SK-N-SH (cell line): Measurements from ENCODE around the gene TPD52L2. TPM values are rescaled to one million over a fixed set of nuclear protein-coding genes. Genes with fewer than 3 reads are reported as not detected.

Experiments
- CTCF ChIA-PET: fragments of 300-600, 350-600 bp; formaldehyde crosslinking; extraction: SDS; loops from one replicate; lab custom pipeline; 2021; lab: Yijun Ruan, JAX
- POLR2A ChIA-PET: fragments of 350-600 bp; sonication (Branson Sonifier 250); formaldehyde crosslinking; extraction: SDS; loops from one replicate; lab custom pipeline; 2020; ENCODE audit warnings: antibody characterized with exemption, inconsistent platforms; lab: Yijun Ruan, JAX
- DNase-seq: peaks from one replicate; pipeline ENCODE4 v3.0.0; 2012
- H2AFZ ChIP-seq: fragments of 200-600 bp; sonication (generic); 2 replicates; pipeline ENCODE4 v1.8.1; 2016; ENCODE audit warnings: antibody characterized with exemption, mild to moderate bottlenecking, low read depth
- H3F3A ChIP-seq: fragments of 200-600 bp; sonication (generic); replicated peaks from 2 replicates; pipeline ENCODE3; 2016; ENCODE audit warnings: antibody characterized with exemption, mild to moderate bottlenecking; ENCODE audit not compliant: insufficient read depth
- H3K27ac ChIP-seq, 2 experiments: fragments of 200-500 bp in 1 of 2; fragments of 200-600 bp in 1 of 2; sonication (Bioruptor generic) in 1 of 2; sonication (generic), shearing (Covaris generic) in 1 of 2; 2 replicates each; pipeline versions ENCODE4 v1.5.1 to v1.6.1; 2014 to 2016; ENCODE audit warnings: low read depth in 2 of 2, inconsistent platforms in 1 of 2, low read length in 1 of 2, mild to moderate bottlenecking in 1 of 2, mixed read lengths in 1 of 2
- H3K27me3 ChIP-seq: fragments of 200-600 bp; sonication (generic), shearing (Covaris generic); 2 replicates; pipeline ENCODE4 v1.6.1; 2016; ENCODE audit warnings: mixed run types; ENCODE audit not compliant: insufficient read depth
- H3K36me3 ChIP-seq, 2 experiments: fragments of 200-500 bp in 1 of 2; fragments of 200-600 bp in 1 of 2; sonication (Bioruptor generic) in 1 of 2; sonication (generic) in 1 of 2; replicated peaks in 1 of 2; 2 replicates each; pipeline versions ENCODE3 to v1.5.1; 2014 to 2016; ENCODE audit warnings: low read length in 1 of 2, mild to moderate bottlenecking in 1 of 2; ENCODE audit not compliant: insufficient read depth in 2 of 2, control insufficient read depth in 1 of 2
- H3K4me1 ChIP-seq, 2 experiments: fragments of 200-500 bp in 1 of 2; fragments of 200-600 bp in 1 of 2; sonication (Bioruptor generic) in 1 of 2; sonication (generic), shearing (Covaris generic) in 1 of 2; 2 replicates each; pipeline versions ENCODE4 v1.5.1 to v1.6.1; 2014 to 2016; ENCODE audit warnings: low read depth in 1 of 2, low read length in 1 of 2, mixed run types in 1 of 2; ENCODE audit not compliant: insufficient read depth in 2 of 2, control insufficient read depth in 1 of 2
- H3K4me2 ChIP-seq: fragments of 200-600 bp; sonication (generic), shearing (Covaris generic); 2 replicates; pipeline ENCODE4 v1.6.1; 2017; ENCODE audit warnings: mixed run types
- H3K4me3 ChIP-seq, 2 experiments: fragments of 200-500 bp in 1 of 2; fragments of 200-600 bp in 1 of 2; sonication (Bioruptor generic) in 1 of 2; sonication (generic), shearing (Covaris generic) in 1 of 2; 2 replicates each; pipeline versions ENCODE4 v1.5.1 to v1.8.1; 2014 to 2016; ENCODE audit warnings: low read depth in 2 of 2, inconsistent platforms in 1 of 2, low read length in 1 of 2, mild to moderate bottlenecking in 1 of 2, mixed read lengths in 1 of 2, moderate library complexity in 1 of 2
- H3K79me2 ChIP-seq: fragments of 200-600 bp; sonication (generic); 2 replicates; pipeline ENCODE4 v1.8.1; 2017; ENCODE audit warnings: mild to moderate bottlenecking; ENCODE audit not compliant: insufficient read depth
- H3K9ac ChIP-seq: fragments of 200-600 bp; sonication (generic); 2 replicates; pipeline ENCODE4 v1.6.1; 2017; ENCODE audit warnings: mixed run types
- H3K9me2 ChIP-seq: fragments of 200-600 bp; sonication (generic); 2 replicates; pipeline ENCODE4 v1.6.1; 2017; ENCODE audit warnings: mixed run types
- H3K9me3 ChIP-seq: fragments of 200-600 bp; sonication (generic); 2 replicates; pipeline ENCODE4 v1.6.1; 2017; ENCODE audit warnings: mixed run types, mild to moderate bottlenecking, moderate library complexity
- H4K20me1 ChIP-seq: fragments of 200-600 bp; sonication (generic); 2 replicates; pipeline ENCODE4 v1.6.1; 2017; ENCODE audit warnings: mild to moderate bottlenecking, mixed run types; ENCODE audit not compliant: insufficient read depth
- CHD2 ChIP-seq: fragments of 150-350 bp; IDR thresholded peaks from 2 replicates; pipeline ENCODE4 v1.6.1; 2018; ENCODE audit warnings: low read length; ENCODE audit not compliant: partially characterized antibody
- CTCF ChIP-seq: fragments of 200-600 bp; sonication (generic); IDR thresholded peaks from 2 replicates; pipeline ENCODE4 v1.6.1; 2017; ENCODE audit warnings: antibody characterized with exemption, mild to moderate bottlenecking, moderate library complexity
- ELF1 ChIP-seq: IDR thresholded peaks from 2 replicates; pipeline ENCODE4 v1.4.0; 2012
- EZH2phosphoT487 ChIP-seq: fragments of 200-600 bp; sonication (generic); IDR thresholded peaks from 2 replicates; pipeline ENCODE4 v1.6.1; 2017; ENCODE audit warnings: low read depth, mixed run types, mild to moderate bottlenecking, antibody characterized with exemption, moderate library complexity, borderline replicate concordance
- FOSL2 ChIP-seq: IDR thresholded peaks from 2 replicates; pipeline ENCODE4 v1.4.0; 2012; ENCODE audit warnings: low read depth, mild to moderate bottlenecking, moderate library complexity, borderline replicate concordance
- IRF3 ChIP-seq: fragments of 150-350 bp; IDR thresholded peaks from 2 replicates; pipeline ENCODE4 v1.6.1; 2016; ENCODE audit warnings: mild to moderate bottlenecking, low read depth, low read length
- MEF2A ChIP-seq: IDR thresholded peaks from 2 replicates; pipeline ENCODE4 v1.4.0; 2012; ENCODE audit warnings: low read depth, borderline replicate concordance
- MXI1 ChIP-seq: IDR thresholded peaks from 2 replicates; pipeline ENCODE4 v1.6.1; 2012; ENCODE audit warnings: mild to moderate bottlenecking, low read depth, low read length, improper control_type of control experiment
- NRF1 ChIP-seq: IDR thresholded peaks from 2 replicates; pipeline ENCODE4 v1.6.1; 2012; ENCODE audit warnings: low read depth, mild to moderate bottlenecking, low read length
- RXRA ChIP-seq: IDR thresholded peaks from 2 replicates; pipeline ENCODE4 v1.4.0; 2012; ENCODE audit warnings: low read depth, mild to moderate bottlenecking, borderline replicate concordance
- SIN3A ChIP-seq: IDR thresholded peaks from 2 replicates; pipeline ENCODE4 v1.6.1; 2012; ENCODE audit warnings: low read depth, mild to moderate bottlenecking, low read length, moderate library complexity, borderline replicate concordance
- YY1 ChIP-seq: IDR thresholded peaks from 2 replicates; pipeline ENCODE4 v1.4.0; 2012; ENCODE audit warnings: low read depth, mild to moderate bottlenecking
- WGBS: methylation state at CpG from one replicate; pipeline ENCODE4 v1.1.6; 2017; ENCODE audit warnings: low lambda C conversion rate; 5-methylcytosine and 5-hydroxymethylcytosine counted together
- polyA plus RNA-seq, 3 experiments: library from polyadenylated mRNA; depleted of rRNA; stranded (reverse); fragments of >200 nt; gene quantifications; 2 replicates each; pipeline ENCODE4 v1.2.3, GENCODE V29; 2012

TPD52L2 gene
- polyA plus RNA-seq, 1 of the 3 experiments (the other 2 are of a cell fraction) = 137 TPM

- TF ChIP-seq CTCF (no peak), FOSL2 (no peak), SIN3A (no peak), NRF1 (no peak), RXRA (no peak), IRF3 (no peak)
Observed at GRCh38 chr20:63900413-63900812, 35.3 kb downstream of the TPD52L2 start (continued).

GRCh38 chr20:63903796-63904561, 38.9 kb downstream of the TPD52L2 start:
- Histone ChIP-seq H3K4me1 (peaks cover 0 to 3% of the 10 kb centered on the region in 2 experiments; a peak in 1 of 4 replicates), H3K4me2 (no peak overlapping the region), H3K9me2 (no peaks in the 10 kb centered on the region), H3K4me3 (no peak overlapping the region), H3F3A (peaks cover 3% of the 10 kb centered on the region), H2AFZ (no peak overlapping the region), H3K9me3 (no peaks in the 10 kb centered on the region), H3K79me2 (peaks cover 100% of the 10 kb centered on the region), H3K36me3 (no peaks in the 10 kb centered on the region), H4K20me1 (peaks cover 90% of the 10 kb centered on the region), H3K27me3 (no peaks in the 10 kb centered on the region), H3K27ac (no peak overlapping the region), H3K9ac (no peak overlapping the region)
- no peak for TF ChIP-seq CHD2
- no peak for TF ChIP-seq MEF2A
- TF ChIP-seq MXI1 = no peak
- TF ChIP-seq EZH2phosphoT487 = no peak
- TF ChIP-seq FOSL2 = no peak
- TF ChIP-seq YY1 = no peak
- TF ChIP-seq ELF1 = no peak
- no peak for TF ChIP-seq SIN3A
- CTCF ChIA-PET = interaction anchor here (1.0 kb wide), 1 partner anchor 10 kb away, joined by 3 read pairs; no protein-coding TSS in a partner anchor
- WGBS = 94% methylated on average over 11 of the region's 11 CpGs
- POLR2A ChIA-PET = no interaction called here
- DNase-seq = no peak
